Endothelial cell of hepatic sinusoid (primary cell): ENCODE data around the gene ZBP1.

Experiments used
- in situ Hi-C: cut with HindIII; loops from 2 replicates; pipeline ENCODE4 v1.10.0; 2017; ENCODE audit warnings: low sequenced_read_pairs

Gene ZBP1

GRCh38 chr20:57647933-57648785 lies 27.9 kb upstream of the ZBP1 start:
- in situ Hi-C loops: loop anchor here (5.0 to 25.0 kb wide), 2 partner anchors 41 to 439 kb away; no protein-coding TSS in a partner anchor

GRCh38 chr20:57647006-57647932 lies 27.0 kb upstream of the ZBP1 start:
- in situ Hi-C loops: loop anchor here (5.0 to 25.0 kb wide), 2 partner anchors 40 to 440 kb away; no protein-coding TSS in a partner anchor

DNA sequence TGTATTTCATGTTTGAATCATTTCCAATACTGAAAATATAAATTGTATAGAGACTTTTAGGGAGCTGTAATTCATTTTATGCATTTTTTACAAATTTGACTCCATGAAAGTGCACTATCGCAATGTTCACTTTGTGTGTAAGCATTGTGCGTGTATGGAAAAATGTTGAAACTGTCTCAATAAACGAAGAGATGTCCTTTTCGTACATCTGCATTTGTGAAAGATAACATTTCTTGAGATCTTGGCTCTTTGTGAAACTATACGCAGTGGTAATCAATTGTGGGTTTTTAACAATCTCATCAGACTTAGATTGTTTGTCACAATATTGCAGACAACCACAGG lies 18.6 kb upstream of the ZBP1 start:
- in situ Hi-C loops: loop anchor here (25.0 kb wide), 1 partner anchor 448 kb away; no protein-coding TSS in a partner anchor

- in situ Hi-C loops: loop anchor here (25.0 kb wide), 1 partner anchor 449 kb away; no protein-coding TSS in a partner anchor
These were observed 18.1 kb upstream of the ZBP1 start for GRCh38 chr20:57638173-57638894.

DNA sequence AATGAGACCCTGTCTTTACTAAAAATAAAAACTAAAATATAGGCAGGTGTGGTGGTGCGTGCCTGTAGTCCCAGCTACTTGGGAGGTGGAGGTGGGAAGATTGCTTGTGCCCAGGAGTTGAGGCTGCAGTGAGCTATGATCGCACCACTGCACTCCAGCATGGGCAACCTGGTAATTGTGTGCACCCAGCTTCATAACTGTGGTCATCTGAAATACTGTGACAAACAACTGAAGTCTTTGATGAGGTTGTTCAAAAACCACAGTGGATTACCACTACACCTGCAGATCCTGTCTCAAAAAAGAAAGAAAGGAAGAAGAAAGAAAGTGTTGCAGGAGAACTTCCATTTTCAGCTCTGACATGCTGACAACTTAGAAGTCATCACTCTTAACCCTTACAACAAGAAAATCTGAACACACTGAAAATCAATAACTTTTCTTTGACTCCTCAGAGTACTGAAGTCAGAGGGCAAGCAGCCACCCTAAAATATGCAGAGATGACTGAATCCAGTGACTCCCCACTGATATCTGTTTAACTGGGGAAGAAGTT lies 13.8 kb upstream of the ZBP1 start:
- in situ Hi-C loops: loop anchor here (25.0 kb wide), 1 partner anchor 453 kb away; no protein-coding TSS in a partner anchor

- in situ Hi-C loops: loop anchor here (25.0 kb wide), 1 partner anchor 455 kb away; no protein-coding TSS in a partner anchor
These were observed 12.1 kb upstream of the ZBP1 start for GRCh38 chr20:57632286-57632685.

DNA sequence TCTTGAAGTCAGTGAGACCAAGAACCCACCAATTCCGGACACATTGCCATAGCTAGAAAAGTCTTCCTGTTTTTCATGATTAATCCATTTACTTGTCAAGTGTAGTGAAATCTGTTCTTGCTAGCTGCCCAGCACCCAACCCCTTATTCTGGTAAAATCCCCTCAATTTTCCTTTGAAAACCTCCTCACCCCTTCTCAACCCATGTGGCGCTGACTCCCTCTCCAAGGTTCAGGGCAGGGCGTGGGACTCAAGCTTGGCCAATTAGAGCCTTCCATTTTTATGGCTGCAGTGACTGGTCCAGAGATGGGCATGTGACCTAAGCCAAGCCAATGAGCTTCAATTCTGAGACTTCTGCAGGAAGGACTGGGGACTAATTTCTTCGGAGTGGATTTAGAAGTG lies 9.8 kb upstream of the ZBP1 start:
- in situ Hi-C loops: loop anchor here (25.0 kb wide), 1 partner anchor 457 kb away; no protein-coding TSS in a partner anchor

GRCh38 chr20:57629491-57629901 lies 9.3 kb upstream of the ZBP1 start:
- in situ Hi-C loops: loop anchor here (25.0 kb wide), 1 partner anchor 458 kb away; no protein-coding TSS in a partner anchor

GRCh38 chr20:57628962-57629308 lies 8.7 kb upstream of the ZBP1 start:
- in situ Hi-C loops: loop anchor here (25.0 kb wide), 1 partner anchor 458 kb away; no protein-coding TSS in a partner anchor

DNA sequence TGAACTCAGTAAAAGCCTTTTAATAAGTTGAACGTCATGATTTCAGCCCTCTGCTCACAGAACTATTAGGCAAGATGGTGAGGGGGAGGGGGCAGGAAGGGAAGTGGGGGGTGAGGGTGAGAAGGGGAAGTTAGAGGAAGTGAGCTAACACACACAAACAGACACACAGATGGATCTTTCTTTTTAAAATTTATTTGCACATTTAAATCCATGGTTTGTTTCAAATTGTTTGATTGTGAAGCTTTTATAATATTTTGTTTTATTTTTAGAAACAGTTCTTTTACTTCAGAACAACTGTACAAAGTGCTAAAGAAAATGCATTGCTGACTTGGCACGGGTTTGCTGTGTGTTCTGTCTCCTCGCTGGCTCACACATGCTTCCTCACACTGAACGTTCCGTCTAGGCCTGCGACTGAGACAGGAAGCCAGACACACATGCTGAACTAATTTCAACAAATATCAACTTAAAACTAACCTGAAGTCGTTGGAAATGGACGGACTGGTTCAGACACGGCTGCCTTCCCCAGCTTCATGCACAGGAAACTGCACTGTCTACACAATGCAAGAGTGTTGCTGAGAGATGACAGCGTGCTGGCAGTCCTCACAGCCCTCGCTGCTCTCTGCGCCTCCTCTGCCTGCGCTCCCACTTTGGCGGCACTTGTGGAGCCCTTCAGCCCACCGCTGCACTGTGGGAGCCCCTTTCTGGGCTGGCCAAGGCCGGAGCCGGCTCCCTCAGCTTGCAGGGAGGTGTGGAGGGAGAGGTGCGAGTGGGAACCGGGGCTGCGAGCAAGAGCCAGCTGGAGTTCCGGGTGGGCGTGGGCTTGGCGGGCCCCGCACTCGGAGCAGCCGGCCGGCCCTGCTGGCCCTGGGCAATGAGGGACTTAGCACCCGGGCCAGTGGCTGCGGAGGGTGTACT lies 8.1 kb upstream of the ZBP1 start:
- in situ Hi-C loops: loop anchor here (25.0 kb wide), 1 partner anchor 459 kb away; no protein-coding TSS in a partner anchor

DNA sequence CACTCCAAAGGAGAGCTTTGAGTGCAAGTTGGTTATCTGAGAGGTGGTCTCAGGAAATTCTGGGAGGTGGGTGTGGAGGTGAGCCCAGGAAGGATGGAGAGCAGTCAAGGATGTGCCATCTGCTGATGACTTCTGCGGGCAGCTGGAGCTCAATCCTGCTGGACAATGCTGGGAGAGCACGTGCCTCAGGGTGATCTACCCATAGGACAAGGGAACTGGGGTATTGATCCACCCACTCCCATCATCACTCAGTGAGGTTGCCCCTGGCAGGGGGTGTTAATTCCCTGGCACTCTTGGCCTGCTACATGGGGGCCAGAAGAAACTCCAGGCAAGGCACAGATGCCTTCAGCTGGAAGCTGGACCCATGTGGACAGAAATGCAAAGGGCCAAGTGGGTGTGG lies 7.1 kb upstream of the ZBP1 start:
- in situ Hi-C loops: loop anchor here (25.0 kb wide), 1 partner anchor 460 kb away; no protein-coding TSS in a partner anchor

- in situ Hi-C loops: loop anchor here (25.0 kb wide), 1 partner anchor 461 kb away; no protein-coding TSS in a partner anchor
These were observed 5.8 kb upstream of the ZBP1 start for GRCh38 chr20:57625978-57626377.

GRCh38 chr20:57625181-57625958 lies 5.1 kb upstream of the ZBP1 start:
- in situ Hi-C loops: loop anchor here (25.0 kb wide), 1 partner anchor 462 kb away; no protein-coding TSS in a partner anchor

DNA sequence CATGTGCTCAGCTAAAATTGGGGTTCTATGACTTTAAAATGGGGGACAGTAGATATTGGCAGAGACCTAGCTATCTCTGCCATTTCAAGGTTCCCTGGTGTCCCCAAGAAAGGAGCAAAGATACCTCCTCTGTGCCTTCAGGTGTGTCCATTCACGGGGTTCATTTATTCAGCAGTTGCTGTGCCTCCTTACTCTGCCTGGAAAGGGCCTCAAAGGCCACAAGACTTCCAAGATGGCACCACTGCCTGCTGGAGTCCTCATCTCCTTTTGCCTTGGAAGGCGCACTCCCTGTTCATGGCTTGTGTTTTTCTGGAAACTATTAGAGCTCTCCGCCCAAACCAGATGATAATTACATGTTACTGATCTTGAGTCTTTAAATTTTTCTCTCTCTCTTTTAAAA lies 3.9 kb upstream of the ZBP1 start:
- in situ Hi-C loops: no loop called here

- in situ Hi-C loops: no loop called here
These were observed 2.6 kb upstream of the ZBP1 start for GRCh38 chr20:57622579-57623381.

- in situ Hi-C loops: no loop called here
These were observed 2.0 kb upstream of the ZBP1 start for GRCh38 chr20:57622201-57622570.

DNA sequence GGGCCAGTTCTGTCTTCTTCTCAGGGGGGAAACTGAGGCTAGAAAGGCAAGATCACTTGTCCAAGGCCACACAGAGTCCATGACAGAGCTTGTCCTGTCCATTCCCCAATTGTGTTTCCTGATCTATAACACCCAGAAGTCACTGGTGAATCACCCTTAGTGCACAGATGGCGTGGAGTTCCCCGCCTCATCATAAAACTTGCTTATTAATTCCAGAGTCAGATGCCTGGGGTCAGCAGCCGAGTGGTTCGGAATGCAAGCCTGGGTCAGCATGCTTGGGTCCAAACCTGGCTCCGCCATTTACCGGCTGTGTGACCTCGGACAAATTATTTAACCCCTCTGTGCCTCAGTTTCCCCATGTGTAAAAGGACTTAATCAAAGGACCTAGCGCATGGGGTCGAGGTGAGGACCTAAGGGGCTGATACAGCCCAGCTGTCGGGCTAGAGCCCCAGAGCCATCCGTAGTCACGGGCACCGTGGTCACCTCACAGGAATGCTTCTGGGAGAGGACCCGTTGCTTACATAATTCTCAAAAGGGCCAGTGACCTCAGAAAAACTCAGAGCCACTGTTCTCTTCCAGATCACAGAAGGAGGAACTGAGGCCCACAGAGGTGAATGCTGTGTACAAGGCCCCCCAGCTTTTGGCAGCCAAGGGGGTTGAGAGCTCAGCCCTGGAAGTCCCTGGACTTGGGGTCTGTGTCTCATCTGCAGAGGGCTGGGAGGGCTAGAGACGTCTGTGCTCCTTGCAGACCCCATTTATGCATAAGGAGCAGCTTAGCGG lies 1.4 kb upstream of the ZBP1 start:
- in situ Hi-C loops: no loop called here
